ENCODE measurements around the gene CNPY4.

The CNPY4 gene

GRCh38 chr7:100091411-100092181 lies 27.8 kb upstream of the CNPY4 start:
- DNase-seq (ENCODE audit: low spot score) (no peak), FAIRE-seq (no peak)

DNA sequence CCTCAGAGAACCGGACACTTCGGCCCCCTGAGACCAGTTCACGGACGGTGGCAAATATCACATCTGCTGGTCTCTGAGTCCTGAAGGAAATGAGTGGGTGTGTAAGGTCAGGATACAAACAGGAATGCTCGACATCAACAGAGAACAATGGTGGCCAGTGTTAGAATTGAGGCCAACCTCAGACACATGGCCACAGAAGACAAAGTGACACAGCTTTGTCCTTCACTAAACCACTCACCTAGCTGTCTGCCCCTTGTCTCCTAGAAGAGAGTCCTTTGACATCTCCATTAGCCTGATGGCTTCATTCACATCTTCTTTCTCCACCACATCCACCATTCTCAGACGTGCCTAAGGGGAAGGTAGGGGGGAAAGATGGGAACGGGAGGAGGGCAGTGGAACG lies 26.4 kb upstream of the CNPY4 start:
- FAIRE-seq (peak; percentile 23), DNase-seq (ENCODE audit: low spot score) (no peak)

DNA sequence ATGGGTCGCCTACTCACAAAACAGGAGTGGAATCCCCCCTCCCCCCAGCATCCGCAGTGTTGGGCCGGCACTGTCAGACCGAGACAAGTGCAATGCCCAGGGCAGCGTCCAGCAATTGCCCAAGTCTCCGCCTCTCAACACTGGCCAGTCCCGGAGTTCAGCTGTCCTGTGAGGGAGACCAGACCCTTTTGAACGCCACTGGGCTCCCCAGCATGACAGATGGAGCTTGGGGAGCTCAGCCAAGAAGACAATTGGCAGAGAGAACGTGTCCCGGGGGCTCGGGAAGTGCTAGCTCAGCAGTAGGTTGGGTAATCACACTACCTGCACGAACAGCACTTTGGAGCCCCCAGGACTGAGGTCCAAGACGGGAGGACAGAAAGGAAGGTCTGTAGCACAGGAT lies 25.9 kb upstream of the CNPY4 start:
- DNase-seq (ENCODE audit: low spot score): no peak
- no peak for FAIRE-seq

GRCh38 chr7:100093925-100094486 lies 25.4 kb upstream of the CNPY4 start:
- FAIRE-seq (no peak), DNase-seq (ENCODE audit: low spot score) (no peak)

DNA sequence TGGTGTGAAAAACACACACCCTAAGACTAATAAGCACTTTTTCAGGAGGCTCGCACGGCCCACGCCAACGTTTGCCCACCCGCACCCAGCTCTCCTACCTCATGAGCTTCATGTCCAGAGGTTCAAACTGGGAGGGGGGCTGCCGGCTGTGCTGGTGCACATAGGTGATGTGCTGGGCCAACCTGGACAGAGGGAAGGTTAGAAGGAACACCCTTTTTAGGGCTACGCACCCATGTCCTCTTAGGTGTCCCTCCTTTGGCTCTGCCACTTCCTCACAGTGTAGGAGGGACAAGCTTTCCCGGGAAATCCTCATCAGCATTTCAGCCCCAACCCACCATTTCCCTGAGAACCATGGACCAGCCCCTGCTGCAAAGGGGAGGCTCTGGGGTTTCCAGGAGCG lies 24.1 kb upstream of the CNPY4 start:
- no peak for DNase-seq (ENCODE audit: low spot score)

GRCh38 chr7:100095704-100096103 lies 23.7 kb upstream of the CNPY4 start:
- FAIRE-seq: no peak
- DNase-seq (ENCODE audit: low spot score): no peak

More for the DNA sequence above, 24.1 kb upstream of the CNPY4 start:
- FAIRE-seq: no peak

GRCh38 chr7:100098913-100099312 lies 20.5 kb upstream of the CNPY4 start:
- DNase-seq (ENCODE audit: low spot score) (no peak), FAIRE-seq (no peak)

DNA sequence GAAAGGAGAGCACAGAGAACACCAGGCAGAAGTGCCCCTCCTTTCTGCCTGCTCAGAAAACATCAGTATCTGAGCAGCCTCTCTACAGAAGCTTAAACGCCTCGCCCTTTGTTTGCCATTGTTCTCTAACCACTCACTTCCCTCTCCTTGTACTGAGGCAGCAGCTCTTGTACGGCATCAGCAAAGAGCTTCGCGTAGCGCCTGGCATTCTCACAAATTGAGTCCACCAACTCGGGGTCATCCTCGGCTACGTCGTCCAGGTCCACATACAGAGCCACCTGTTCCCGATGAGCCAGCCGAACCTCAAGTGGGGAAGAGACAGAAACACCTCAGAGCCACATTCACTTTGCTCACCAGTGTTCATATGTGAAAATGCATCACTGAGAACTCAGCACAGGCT lies 20.0 kb upstream of the CNPY4 start:
- FAIRE-seq (no peak), DNase-seq (ENCODE audit: low spot score) (no peak)

- DNase-seq (ENCODE audit: low spot score) (peak; percentile 98), FAIRE-seq (peak; percentile 92)
These were observed 18.9 kb upstream of the CNPY4 start for GRCh38 chr7:100100420-100101015.

GRCh38 chr7:100101016-100101862 lies 18.2 kb upstream of the CNPY4 start, which contains the start of the genes AP4M1 and MCM7:
TSS of gene AP4M1 (plus strand) at chr7:100101643. CDS start at chr7:100101715, 72 bp downstream.
TSS of gene MCM7 (minus strand) at chr7:100101397. CDS start at chr7:100101294, 103 bp downstream.
- DNase-seq (ENCODE audit: low spot score) (peak; percentile 100), FAIRE-seq (peak; percentile 96)

DNA sequence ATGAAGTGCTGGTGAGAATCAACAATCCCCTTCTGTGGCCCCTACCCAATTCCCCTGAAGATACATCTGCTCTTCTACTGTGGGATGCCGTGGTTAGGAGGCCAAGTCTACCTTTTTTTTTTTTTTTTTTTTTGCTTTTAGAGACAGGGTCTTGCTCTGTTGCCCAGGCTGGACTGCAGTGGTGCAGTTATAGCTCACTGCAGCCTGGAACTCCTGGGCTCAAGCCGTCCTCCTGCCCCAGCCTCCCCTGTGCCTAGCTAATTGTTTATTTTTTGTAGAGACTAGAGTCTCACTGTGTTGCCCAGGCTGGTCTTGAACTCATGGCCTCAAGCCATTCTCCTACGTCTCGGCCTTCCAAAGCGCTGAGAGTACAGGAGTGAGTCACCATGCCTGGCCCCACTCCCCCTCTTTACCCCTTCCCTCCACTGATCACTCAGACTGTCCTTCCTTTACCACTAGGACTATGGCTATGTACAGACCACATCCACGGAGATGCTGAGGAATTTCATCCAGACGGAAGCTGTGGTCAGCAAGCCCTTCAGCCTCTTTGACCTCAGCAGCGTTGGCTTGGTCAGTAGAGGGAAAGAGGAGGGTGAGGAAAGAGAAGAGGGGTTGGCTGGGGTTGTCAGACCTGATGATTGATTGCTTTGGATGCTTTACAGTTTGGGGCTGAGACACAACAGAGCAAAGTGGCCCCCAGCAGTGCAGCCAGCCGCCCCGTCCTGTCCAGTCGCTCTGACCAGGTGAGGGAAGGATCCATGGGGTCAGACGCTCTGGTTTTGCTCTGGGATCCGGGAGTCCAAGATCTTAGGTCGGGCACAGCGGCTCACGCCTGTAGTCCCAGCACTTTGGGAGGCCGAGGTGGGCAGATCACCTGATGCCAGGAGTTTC lies 16.2 kb upstream of the CNPY4 start:
- FAIRE-seq (no peak), DNase-seq (ENCODE audit: low spot score) (no peak)

DNA sequence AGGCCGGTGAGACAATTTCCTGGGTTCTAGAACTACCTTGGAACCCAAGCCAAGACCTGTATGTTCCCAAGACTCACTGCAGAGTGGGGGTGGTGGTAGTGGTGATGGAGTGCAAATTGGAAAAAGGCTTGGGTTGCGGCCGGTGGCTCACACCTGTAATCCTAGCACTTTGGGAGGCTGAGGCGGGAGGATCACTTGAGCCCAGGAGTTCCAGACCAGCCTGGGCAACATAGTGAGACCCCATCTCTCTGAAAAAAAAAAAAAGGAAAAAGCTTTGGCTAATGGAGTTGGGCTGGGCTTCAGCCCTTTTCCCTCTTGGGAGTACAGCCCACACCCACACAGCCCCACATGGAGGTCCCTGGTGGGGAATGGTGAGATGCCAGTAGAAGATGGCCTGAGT lies 13.9 kb upstream of the CNPY4 start:
- FAIRE-seq (no peak), DNase-seq (ENCODE audit: low spot score) (no peak)

DNA sequence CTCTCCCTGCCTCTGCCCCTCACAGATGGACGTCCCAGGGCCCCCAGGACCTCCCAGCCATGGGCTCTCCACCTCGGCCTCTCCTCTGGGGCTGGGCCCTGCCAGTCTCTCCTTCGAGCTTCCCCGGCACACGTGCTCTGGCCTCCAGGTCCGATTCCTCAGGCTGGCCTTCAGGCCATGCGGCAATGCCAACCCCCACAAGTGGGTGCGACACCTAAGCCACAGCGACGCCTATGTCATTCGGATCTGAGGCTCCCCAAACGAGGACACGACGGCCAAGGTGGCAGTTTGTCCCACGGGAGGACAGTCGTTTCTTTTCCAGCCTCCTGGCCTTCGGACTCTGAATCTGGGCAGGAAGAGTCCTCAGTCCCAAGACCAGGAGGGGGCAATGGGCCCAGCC lies 12.8 kb upstream of the CNPY4 start:
- FAIRE-seq: no peak
- no peak for DNase-seq (ENCODE audit: low spot score)

- no peak for DNase-seq (ENCODE audit: low spot score)
- FAIRE-seq: peak; percentile 5
These were observed 12.2 kb upstream of the CNPY4 start for GRCh38 chr7:100107125-100107737.

GRCh38 chr7:100107890-100108289 lies 11.5 kb upstream of the CNPY4 start:
- DNase-seq (ENCODE audit: low spot score) (no peak), FAIRE-seq (no peak)

DNA sequence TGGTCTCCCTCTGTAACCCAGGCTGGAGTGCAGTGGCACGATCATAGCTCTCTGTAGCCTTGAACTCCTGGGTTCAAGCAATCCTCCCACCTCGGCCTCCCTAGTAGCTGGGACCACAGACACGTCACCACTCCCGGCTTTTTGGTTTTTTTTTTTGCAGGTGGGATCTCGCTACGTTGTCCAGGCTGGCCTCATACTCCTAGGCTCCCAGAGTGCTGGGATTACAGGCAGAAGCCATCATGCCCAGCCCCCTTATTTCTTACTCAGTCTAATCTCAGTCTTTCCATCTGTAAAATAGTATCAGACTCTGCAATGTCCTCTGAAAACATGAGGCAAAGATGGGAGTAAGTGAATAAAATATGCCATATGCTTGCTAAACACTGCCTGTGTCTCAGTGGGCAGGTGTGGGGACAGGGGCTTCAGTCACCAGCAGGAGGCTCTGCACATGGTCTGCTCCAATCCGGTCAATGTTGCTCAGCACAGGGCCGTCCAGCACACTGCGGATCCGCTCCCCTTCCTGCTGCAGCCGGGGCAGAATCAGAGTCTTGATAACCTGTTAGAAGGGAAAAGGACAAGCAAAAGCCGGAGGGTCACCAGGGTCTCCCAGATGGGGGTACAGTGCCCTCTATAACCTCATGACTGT lies 9.8 kb upstream of the CNPY4 start:
- no peak for DNase-seq (ENCODE audit: low spot score)
- FAIRE-seq: peak; percentile 73

DNA sequence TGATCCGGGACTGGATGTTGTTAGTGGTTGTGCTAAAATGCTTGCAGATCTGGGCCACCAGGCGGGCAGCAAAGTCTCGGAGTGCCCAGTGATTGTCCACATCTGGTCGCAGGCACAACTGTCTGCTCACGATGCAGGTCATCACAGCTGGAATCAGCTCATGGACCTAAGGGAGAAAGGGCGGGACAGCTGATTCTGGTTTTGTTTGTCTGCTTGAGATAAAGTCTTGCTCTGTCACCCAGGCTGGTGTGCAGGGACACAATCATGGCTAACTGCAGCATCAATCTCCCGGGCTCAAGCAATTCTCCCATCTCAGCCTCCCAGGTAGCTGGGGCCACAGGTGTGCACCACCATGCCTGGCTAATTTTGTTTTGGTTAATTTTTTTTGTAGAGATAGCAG lies 8.3 kb upstream of the CNPY4 start:
- DNase-seq (ENCODE audit: low spot score) (no peak), FAIRE-seq (no peak)

- DNase-seq (ENCODE audit: low spot score): no peak
- no peak for FAIRE-seq
These were observed 7.5 kb upstream of the CNPY4 start for GRCh38 chr7:100111914-100112313.

GRCh38 chr7:100115026-100115425 lies 4.4 kb upstream of the CNPY4 start:
- FAIRE-seq (no peak), DNase-seq (ENCODE audit: low spot score) (no peak)
